ENCODE results near the gene PDXK. TPM values are rescaled to one million over a fixed set of nuclear protein-coding genes. Genes with fewer than 3 reads are reported as not detected.

Gene PDXK
- total and polyA plus RNA-seq, 2 donors (not counting 3 experiments of a cell fraction or from before 2014, with no cell fraction given), result 44.2 to 59.1 TPM

DNA sequence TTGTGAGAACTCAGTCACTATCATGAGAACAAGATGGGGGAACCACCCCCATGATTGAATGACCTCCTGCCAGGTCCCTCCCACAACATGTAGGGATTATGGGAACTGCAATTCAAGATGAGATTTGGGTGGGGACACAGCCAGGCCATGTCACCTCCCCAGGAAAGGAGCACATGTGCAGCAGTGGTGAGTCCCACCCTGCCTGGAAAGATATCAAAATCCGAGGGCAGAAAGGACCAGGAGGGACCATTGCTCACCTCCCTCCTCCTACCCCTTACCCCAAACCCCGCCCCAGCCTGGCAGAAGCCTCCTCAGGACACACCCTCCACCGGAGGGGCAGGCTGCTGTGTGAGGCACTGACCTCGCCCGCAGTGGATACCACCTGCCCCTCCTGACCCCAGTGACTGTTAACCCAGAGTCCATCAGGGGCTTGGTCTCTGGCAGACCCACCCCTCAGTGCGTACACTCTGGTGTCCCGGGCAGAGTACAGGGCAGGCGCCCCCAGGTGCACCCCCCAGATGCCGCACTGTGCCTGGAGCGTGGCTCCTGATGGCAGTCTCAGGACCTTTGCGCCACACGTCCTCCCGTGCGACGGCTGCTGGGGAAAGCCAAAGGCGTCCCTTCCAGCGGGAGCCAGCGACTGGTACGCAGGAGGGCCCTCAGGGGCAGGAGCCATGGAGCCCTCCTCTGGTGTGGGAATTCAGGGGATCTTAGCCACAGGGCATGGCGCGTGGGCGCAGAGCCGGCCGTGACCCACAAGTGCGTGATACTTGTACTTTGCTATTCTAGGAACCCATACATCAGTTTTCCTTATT is 20.9 kb downstream of the PDXK start:
- H3K9me1 ChIP-seq (replicated peaks; ENCODE audit: control insufficient read depth, extremely low read depth, insufficient read depth, low read length), result no peaks in the 10 kb centered on the region
- no peaks in the 10 kb centered on the region for H3K79me2 ChIP-seq (ENCODE audit: control insufficient read depth, insufficient read depth, low read length)
- no peaks in the 10 kb centered on the region for H3K9me3 ChIP-seq (replicated peaks; ENCODE audit: control insufficient read depth, insufficient read depth, low read length)
- no peaks in the 10 kb centered on the region for H3K27me3 ChIP-seq (ENCODE audit: control insufficient read depth in 2 of 2, insufficient read depth in 2 of 2, low read length in 2 of 2)
- intact Hi-C loops (cut with micrococcal nuclease) (no loop called here), dilution Hi-C loops (cut with MboI; ENCODE audit: extremely low pct_ligation_motif_present, low sequenced_read_pairs) (no loop called here)
- H3K4me3 ChIP-seq (replicated peaks in 1 of 3; ENCODE audit: insufficient read depth in 1 of 3, low read depth in 1 of 3, low read length in 3 of 3), result no peak overlapping the region
- H3K36me3 ChIP-seq (ENCODE audit: control insufficient read depth in 2 of 2, extremely low read depth in 1 of 2, insufficient read depth in 2 of 2, low read length in 2 of 2), result peaks cover 0 to 5% of the 10 kb centered on the region in 2 experiments
- BruUV-seq (replicated peaks), result no TSS peak
- FAIRE-seq, result no peak
- no peak overlapping the region for H2AFZ ChIP-seq (ENCODE audit: low read depth, low read length)
- TF ChIP-seq, protein P1, sequence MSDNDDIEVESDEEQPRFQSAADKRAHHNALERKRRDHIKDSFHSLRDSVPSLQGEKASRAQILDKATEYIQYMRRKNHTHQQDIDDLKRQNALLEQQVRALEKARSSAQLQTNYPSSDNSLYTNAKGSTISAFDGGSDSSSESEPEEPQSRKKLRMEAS (IDR thresholded peaks at IDR 0.05; ENCODE audit: insufficient read depth, insufficient read length), result no peak
- no peak for TF ChIP-seq GATA2 (IDR thresholded peaks at IDR 0.05; ENCODE audit: insufficient read depth, insufficient read length, low read depth, low read length)
- no peak for TF ChIP-seq POLR2A (IDR thresholded peaks at IDR 0.05; ENCODE audit: low read depth, low read length)
- no peak for TF ChIP-seq POLR2AphosphoS5 (IDR thresholded peaks at IDR 0.05; ENCODE audit: insufficient read depth, low read depth, low read length)
- TF ChIP-seq EZH2 (IDR thresholded peaks at IDR 0.05; ENCODE audit: borderline replicate concordance, low read depth, low read length, severe bottlenecking), result no peak
- TF ChIP-seq JUN (IDR thresholded peaks at IDR 0.05; ENCODE audit: borderline replicate concordance, insufficient read depth, insufficient read length, low read depth), result no peak
- TF ChIP-seq MYC (IDR thresholded peaks at IDR 0.05; ENCODE audit: low read depth, low read length), result no peak
- TF ChIP-seq, protein P2, sequence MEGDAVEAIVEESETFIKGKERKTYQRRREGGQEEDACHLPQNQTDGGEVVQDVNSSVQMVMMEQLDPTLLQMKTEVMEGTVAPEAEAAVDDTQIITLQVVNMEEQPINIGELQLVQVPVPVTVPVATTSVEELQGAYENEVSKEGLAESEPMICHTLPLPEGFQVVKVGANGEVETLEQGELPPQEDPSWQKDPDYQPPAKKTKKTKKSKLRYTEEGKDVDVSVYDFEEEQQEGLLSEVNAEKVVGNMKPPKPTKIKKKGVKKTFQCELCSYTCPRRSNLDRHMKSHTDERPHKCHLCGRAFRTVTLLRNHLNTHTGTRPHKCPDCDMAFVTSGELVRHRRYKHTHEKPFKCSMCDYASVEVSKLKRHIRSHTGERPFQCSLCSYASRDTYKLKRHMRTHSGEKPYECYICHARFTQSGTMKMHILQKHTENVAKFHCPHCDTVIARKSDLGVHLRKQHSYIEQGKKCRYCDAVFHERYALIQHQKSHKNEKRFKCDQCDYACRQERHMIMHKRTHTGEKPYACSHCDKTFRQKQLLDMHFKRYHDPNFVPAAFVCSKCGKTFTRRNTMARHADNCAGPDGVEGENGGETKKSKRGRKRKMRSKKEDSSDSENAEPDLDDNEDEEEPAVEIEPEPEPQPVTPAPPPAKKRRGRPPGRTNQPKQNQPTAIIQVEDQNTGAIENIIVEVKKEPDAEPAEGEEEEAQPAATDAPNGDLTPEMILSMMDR (IDR thresholded peaks at IDR 0.05; ENCODE audit: extremely low read depth in 1 of 2, insufficient read depth in 1 of 2, low read depth in 1 of 2, low read length in 2 of 2), result no peak
- TF ChIP-seq FOS (IDR thresholded peaks at IDR 0.05; ENCODE audit: borderline replicate concordance, insufficient read depth, low read length), result no peak
- ChIA-PET CTCF (interaction anchor here (1.2 kb wide), 1 partner anchor 11 kb away, joined by 7 read pairs; no protein-coding TSS in a partner anchor), POLR2A (no interaction called here)
- no peak overlapping the region for H3K9ac ChIP-seq (replicated peaks; ENCODE audit: extremely low read depth, insufficient read depth, low read length)
- no peaks in the 10 kb centered on the region for H3K4me1 ChIP-seq (ENCODE audit: control insufficient read depth, extremely low read depth, insufficient read depth, low read length)
- H4K20me1 ChIP-seq (replicated peaks; ENCODE audit: control insufficient read depth, extremely low read depth, insufficient read depth, low read length), result no peaks in the 10 kb centered on the region
- DNase-seq (ENCODE audit: low read depth, low spot score), result no peak
- no peak overlapping the region for H3K4me2 ChIP-seq (ENCODE audit: insufficient read depth, low read length)
- no peak overlapping the region for H3K27ac ChIP-seq (ENCODE audit: insufficient read depth, low read depth, low read length)

Data from endothelial cell of umbilical vein (primary cell).